Thoracic aorta (tissue), 2 donors: Measurements from ENCODE around the gene AICDA. TPM values are rescaled to one million over a fixed set of nuclear protein-coding genes. Genes with fewer than 3 reads are reported as not detected.
"Not testable (repeated sequence)": the region's sequence is repeated elsewhere in the genome, so short reads cannot be mapped to it uniquely, and the experiment has no call there.

Experiments used
- ATAC-seq: fragments of 150-250 bp; one replicate; pipeline ENCODE4 v1.8.0; 2017; ENCODE audit warnings: low read depth; ENCODE audit not compliant: insufficient number of reproducible peaks, low FRiP score
- DNase-seq: peaks from one replicate; pipeline ENCODE4 v3.0.0-alpha.2; 2020; ENCODE audit warnings: low spot score
- H3K27ac ChIP-seq, 2 donors: fragments of 200-600 bp; sonication (generic); 1 replicate in 1 of 2; 2 replicates in 1 of 2; pipeline ENCODE4 v1.5.1; 2016; ENCODE audit warnings: mild to moderate bottlenecking in 2 of 2, moderate library complexity in 2 of 2
- H3K27me3 ChIP-seq: fragments of 200-600 bp; sonication (generic); replicated peaks from 2 replicates; pipeline ENCODE4 v1.6.0; 2016; ENCODE audit warnings: mild to moderate bottlenecking; ENCODE audit not compliant: insufficient read depth
- H3K36me3 ChIP-seq: fragments of 200-600 bp; sonication (generic); one replicate; pipeline ENCODE4 v1.5.1; 2016
- H3K4me1 ChIP-seq, 2 donors: fragments of 200-600 bp; sonication (generic); 1 replicate in 1 of 2; 2 replicates in 1 of 2; pipeline versions ENCODE4 v1.5.1 to v1.6.0; 2016; ENCODE audit warnings: low read depth in 2 of 2, mild to moderate bottlenecking in 1 of 2; ENCODE audit not compliant: control insufficient read depth in 1 of 2
- H3K4me3 ChIP-seq: fragments of 200-600 bp; sonication (generic); 2 replicates; pipeline ENCODE4 v1.5.1; 2016; ENCODE audit warnings: mild to moderate bottlenecking
- H3K9me3 ChIP-seq: fragments of 200-600 bp; sonication (generic); 2 replicates; pipeline ENCODE4 v1.5.1; 2016
- CTCF ChIP-seq: fragments of 200-600 bp; sonication (generic); IDR thresholded peaks from one replicate; pipeline ENCODE4 v1.5.1; 2019; ENCODE audit warnings: antibody characterized with exemption
- total RNA-seq, 2 donors: library from RNA; depleted of rRNA; stranded (reverse); fragments of >200 nt; gene quantifications; one replicate each; pipeline versions ENCODE4 v1.1.0 to v1.2.3, GENCODE V29; 2016

AICDA gene
- total RNA-seq, 2 donors from 2014 or later, result not detected

DNA sequence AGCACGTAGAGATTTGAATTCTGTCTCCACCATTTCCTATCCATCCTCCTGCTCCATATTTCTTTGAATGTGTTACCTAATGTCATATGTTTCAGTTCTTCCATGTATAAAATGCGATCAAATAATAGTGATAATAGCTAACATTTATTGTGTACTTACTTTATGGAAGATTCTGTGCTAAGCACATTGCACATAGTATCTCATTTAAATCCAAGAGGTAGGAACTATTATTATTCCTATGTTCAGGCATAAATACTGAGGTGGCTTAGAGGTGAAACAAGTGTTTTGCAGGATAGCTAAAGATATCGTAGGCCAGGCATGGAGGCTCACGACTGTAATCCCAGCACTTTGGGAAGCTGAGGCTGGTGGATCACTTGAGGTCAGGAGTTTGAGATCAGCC is 17.5 kb upstream of the AICDA start:
- no peak for DNase-seq
- Histone ChIP-seq H3K27me3 (no peaks in the 10 kb centered on the region), H3K4me1 (peaks cover 9 to 20% of the 10 kb centered on the region in 2 donors), H3K9me3 (no peaks in the 10 kb centered on the region), H3K36me3 (no peaks in the 10 kb centered on the region), H3K4me3 (no peak overlapping the region), H3K27ac (peak overlapping the region; percentile 50 to 52)
- TF ChIP-seq CTCF, result no peak
- ATAC-seq, result no peak

DNA sequence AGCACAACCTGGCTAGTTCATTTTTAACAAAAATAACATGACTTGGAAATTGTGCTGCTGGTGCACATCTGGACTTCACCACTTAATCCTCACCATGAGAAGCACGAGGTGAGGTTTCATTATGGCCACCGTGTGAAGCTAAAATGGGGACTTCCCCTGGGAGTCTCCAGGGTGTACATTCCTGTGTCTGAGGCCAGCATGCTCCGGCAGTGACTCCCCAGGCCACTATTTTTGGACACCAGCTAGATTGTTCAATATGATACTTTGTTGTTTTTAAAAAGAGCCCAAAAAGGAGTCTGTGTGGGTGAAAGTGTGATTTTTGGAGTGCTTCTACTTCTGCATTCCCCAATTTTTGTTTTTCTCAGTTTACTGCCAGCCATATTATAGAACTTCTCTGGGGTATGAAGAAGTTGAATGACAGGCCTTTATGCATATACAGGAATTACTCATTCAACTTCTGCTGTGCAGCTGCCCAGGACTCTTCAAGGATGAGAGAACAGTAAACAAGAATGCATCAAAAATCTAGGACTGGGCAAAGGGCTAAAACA is 16.9 kb upstream of the AICDA start:
- TF ChIP-seq CTCF, result no peak
- Histone ChIP-seq H3K9me3 (no peaks in the 10 kb centered on the region), H3K4me1 (peaks cover 9 to 20% of the 10 kb centered on the region in 2 donors), H3K36me3 (no peaks in the 10 kb centered on the region), H3K27ac (peak overlapping the region; percentile 50 to 52), H3K27me3 (no peaks in the 10 kb centered on the region), H3K4me3 (peak overlapping the region; percentile 10)
- no peak for DNase-seq
- peak; percentile 76 for ATAC-seq

DNA sequence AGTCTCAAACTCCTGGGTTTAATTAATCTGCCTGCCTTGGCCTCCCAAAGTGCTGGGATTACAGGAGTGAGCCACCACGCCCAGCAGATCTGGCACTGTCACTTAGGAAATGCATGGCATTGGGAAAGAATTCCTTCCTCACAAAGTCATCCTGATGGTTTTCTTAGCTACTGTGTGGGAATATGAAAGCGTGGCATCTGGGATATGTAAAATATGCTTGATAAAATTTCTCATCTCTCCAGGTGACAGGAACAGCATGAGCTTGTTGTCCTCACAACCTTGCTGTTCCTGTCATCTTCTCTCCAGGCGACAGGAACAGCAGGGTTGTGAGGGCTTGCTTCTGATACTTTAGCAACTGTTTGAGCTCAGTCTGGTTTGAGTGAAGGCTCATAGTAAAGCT is 16.1 kb upstream of the AICDA start:
- no peak for TF ChIP-seq CTCF
- Histone ChIP-seq H3K36me3 (no peaks in the 10 kb centered on the region), H3K4me3 (no peak overlapping the region), H3K27ac (peak overlapping the region; percentile 50 to 52), H3K9me3 (no peaks in the 10 kb centered on the region), H3K4me1 (peaks cover 9 to 20% of the 10 kb centered on the region in 2 donors), H3K27me3 (no peaks in the 10 kb centered on the region)
- ATAC-seq (no peak), DNase-seq (no peak)

DNA sequence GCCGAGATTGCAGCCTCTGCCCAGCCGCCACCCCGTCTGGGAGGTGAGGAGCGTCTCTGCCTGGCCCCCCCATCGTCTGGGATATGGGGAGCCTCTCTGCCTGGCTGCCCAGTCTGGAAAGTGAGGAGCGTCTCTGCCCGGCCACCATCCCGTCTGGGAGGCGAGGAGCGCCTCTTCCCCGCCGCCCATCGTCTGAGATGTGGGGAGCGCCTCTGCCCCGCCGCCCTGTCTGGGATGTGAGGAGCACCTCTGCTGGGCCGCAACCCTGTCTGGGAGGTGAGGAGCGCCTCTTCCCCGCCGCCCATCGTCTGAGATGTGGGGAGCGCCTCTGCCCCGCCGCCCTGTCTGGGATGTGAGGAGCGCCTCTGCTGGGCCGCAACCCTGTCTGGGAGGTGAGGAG is 12.1 kb upstream of the AICDA start:
- peaks cover 7 to 14% of the 10 kb centered on the region in 2 donors for H3K4me1 ChIP-seq
- not testable (repeated sequence) for H3K9me3 ChIP-seq, H3K27me3 ChIP-seq, ATAC-seq, H3K36me3 ChIP-seq, H3K27ac ChIP-seq, DNase-seq, H3K4me3 ChIP-seq

- DNase-seq (no peak), ATAC-seq (no peak)
- Histone ChIP-seq H3K36me3 (no peaks in the 10 kb centered on the region), H3K9me3 (no peaks in the 10 kb centered on the region), H3K27ac (no peak overlapping the region), H3K4me3 (no peak overlapping the region), H3K27me3 (no peaks in the 10 kb centered on the region), H3K4me1 (peaks cover 4 to 7% of the 10 kb centered on the region in 2 donors)
- TF ChIP-seq CTCF, result no peak
Observed at GRCh38 chr12:8622646-8623045, 10.0 kb upstream of the AICDA start.

- Histone ChIP-seq H3K4me1 (peaks cover 4 to 7% of the 10 kb centered on the region in 2 donors), H3K9me3 (no peaks in the 10 kb centered on the region), H3K4me3 (no peak overlapping the region), H3K27ac (no peak overlapping the region), H3K36me3 (no peaks in the 10 kb centered on the region), H3K27me3 (no peaks in the 10 kb centered on the region)
- ATAC-seq, result no peak
- no peak for TF ChIP-seq CTCF
- no peak for DNase-seq
Observed at GRCh38 chr12:8615206-8615605, 2.5 kb upstream of the AICDA start.

- DNase-seq, H3K4me1 ChIP-seq, H3K36me3 ChIP-seq, H3K4me3 ChIP-seq, ATAC-seq, H3K27ac ChIP-seq, H3K9me3 ChIP-seq, H3K27me3 ChIP-seq: not testable (repeated sequence)
Observed at GRCh38 chr12:8613881-8614280, 1.2 kb upstream of the AICDA start.
